Stomach (tissue), 4 donors: ENCODE results near the gene EVA1C.

ENCODE experiments used
- EP300 ChIP-seq: sonication (generic); formaldehyde crosslinking; IDR thresholded peaks from one replicate; pipeline ENCODE4 v1.6.1; 2017; ENCODE audit warnings: antibody characterized with exemption
- POLR2A ChIP-seq, 4 donors: fragments of 450-650 bp; IDR thresholded peaks; one replicate each; pipeline ENCODE4 v1.6.1; 2016; ENCODE audit warnings: antibody characterized with exemption in 4 of 4, control low read depth in 2 of 4, mild to moderate bottlenecking in 1 of 4, moderate library complexity in 1 of 4
- TF ChIP-seq, protein P1 (sequence below), 7 experiments: fragments of 450-650 bp in 4 of 7; fragments of 200-600 bp in 3 of 7; sonication (generic) in 3 of 7; IDR thresholded peaks; one replicate each; pipeline ENCODE4 v1.5.1; 2016 to 2019; ENCODE audit warnings: antibody characterized with exemption in 7 of 7, control low read depth in 2 of 7, mild to moderate bottlenecking in 1 of 7

GRCh38 chr21:32469628-32470027 is 57.1 kb downstream of the EVA1C start:
- TF ChIP-seq, protein P1, sequence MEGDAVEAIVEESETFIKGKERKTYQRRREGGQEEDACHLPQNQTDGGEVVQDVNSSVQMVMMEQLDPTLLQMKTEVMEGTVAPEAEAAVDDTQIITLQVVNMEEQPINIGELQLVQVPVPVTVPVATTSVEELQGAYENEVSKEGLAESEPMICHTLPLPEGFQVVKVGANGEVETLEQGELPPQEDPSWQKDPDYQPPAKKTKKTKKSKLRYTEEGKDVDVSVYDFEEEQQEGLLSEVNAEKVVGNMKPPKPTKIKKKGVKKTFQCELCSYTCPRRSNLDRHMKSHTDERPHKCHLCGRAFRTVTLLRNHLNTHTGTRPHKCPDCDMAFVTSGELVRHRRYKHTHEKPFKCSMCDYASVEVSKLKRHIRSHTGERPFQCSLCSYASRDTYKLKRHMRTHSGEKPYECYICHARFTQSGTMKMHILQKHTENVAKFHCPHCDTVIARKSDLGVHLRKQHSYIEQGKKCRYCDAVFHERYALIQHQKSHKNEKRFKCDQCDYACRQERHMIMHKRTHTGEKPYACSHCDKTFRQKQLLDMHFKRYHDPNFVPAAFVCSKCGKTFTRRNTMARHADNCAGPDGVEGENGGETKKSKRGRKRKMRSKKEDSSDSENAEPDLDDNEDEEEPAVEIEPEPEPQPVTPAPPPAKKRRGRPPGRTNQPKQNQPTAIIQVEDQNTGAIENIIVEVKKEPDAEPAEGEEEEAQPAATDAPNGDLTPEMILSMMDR (IDR thresholded peaks at IDR 0.05): no peak
- TF ChIP-seq POLR2A (IDR thresholded peaks at IDR 0.05) (no peak), EP300 (no peak)
